ENCODE measurements around the gene APOD.

Gene APOD

GRCh38 chr3:195553268-195553667 is 30.5 kb downstream of the APOD start:
- DNase-seq (ENCODE audit: low spot score), result no peak

- DNase-seq (ENCODE audit: low spot score), result peak; percentile 45
Measured at GRCh38 chr3:195551381-195551978, 32.3 kb downstream of the APOD start.

GRCh38 chr3:195550723-195551122 is 33.0 kb downstream of the APOD start:
- no peak for DNase-seq (ENCODE audit: low spot score)

GRCh38 chr3:195549931-195550519 is 33.7 kb downstream of the APOD start:
- DNase-seq (ENCODE audit: low spot score), result no peak

GRCh38 chr3:195548987-195549386 is 34.8 kb downstream of the APOD start:
- no peak for DNase-seq (ENCODE audit: low spot score)

GRCh38 chr3:195548501-195548900 is 35.2 kb downstream of the APOD start:
- DNase-seq (ENCODE audit: low spot score), result no peak

- DNase-seq (ENCODE audit: low spot score), result no peak
Measured at GRCh38 chr3:195548006-195548405, 35.7 kb downstream of the APOD start.

- DNase-seq (ENCODE audit: low spot score), result no peak
Measured at GRCh38 chr3:195546130-195546560, 37.6 kb downstream of the APOD start.

- DNase-seq (ENCODE audit: low spot score), result no peak
Measured at GRCh38 chr3:195544634-195545033, 39.1 kb downstream of the APOD start.

- no peak for DNase-seq (ENCODE audit: low spot score)
Measured at GRCh38 chr3:195544230-195544536, 39.6 kb downstream of the APOD start.

GRCh38 chr3:195543500-195544229 is 40.1 kb downstream of the APOD start:
- peak; percentile 28 for DNase-seq (ENCODE audit: low spot score)

- peak; percentile 95 for DNase-seq (ENCODE audit: low spot score)
Measured at GRCh38 chr3:195542698-195543499, 40.8 kb downstream of the APOD start, which contains the start of gene PPP1R2. TSS of gene PPP1R2 (minus strand) at chr3:195543325. CDS start at chr3:195543025, 300 bp downstream.

- no peak for DNase-seq (ENCODE audit: low spot score)
Measured at GRCh38 chr3:195542316-195542697, 41.4 kb downstream of the APOD start.

- no peak for DNase-seq (ENCODE audit: low spot score)
Measured at GRCh38 chr3:195540511-195540910, 43.2 kb downstream of the APOD start.

- no peak for DNase-seq (ENCODE audit: low spot score)
Measured at GRCh38 chr3:195540027-195540426, 43.7 kb downstream of the APOD start.

- DNase-seq (ENCODE audit: low spot score), result no peak
Measured at GRCh38 chr3:195539479-195539878, 44.3 kb downstream of the APOD start.

GRCh38 chr3:195537995-195538394 is 45.7 kb downstream of the APOD start:
- DNase-seq (ENCODE audit: low spot score), result no peak

GRCh38 chr3:195535293-195535692 is 48.4 kb downstream of the APOD start:
- no peak for DNase-seq (ENCODE audit: low spot score)

GRCh38 chr3:195532834-195533233 is 50.9 kb downstream of the APOD start:
- DNase-seq (ENCODE audit: low spot score), result no peak

- DNase-seq (ENCODE audit: low spot score), result no peak
Measured at GRCh38 chr3:195532345-195532744, 51.4 kb downstream of the APOD start.

- DNase-seq (ENCODE audit: low spot score), result no peak
Measured at GRCh38 chr3:195531683-195532082, 52.1 kb downstream of the APOD start.

GRCh38 chr3:195526492-195526891 is 57.2 kb downstream of the APOD start:
- DNase-seq (ENCODE audit: low spot score), result no peak

Measured in Ammon's horn (tissue), 1 donor.